Panc1 (cell line): ENCODE data around the gene CEL. TPM values are rescaled to one million over a fixed set of nuclear protein-coding genes. Genes with fewer than 3 reads are reported as not detected.

Source experiments
- ATAC-seq: fragments of 200-7000 bp; cut with Tn5 transposase; 2 replicates; pipeline ENCODE4 v1.9.1; 2020; ENCODE audit warnings: mild to moderate bottlenecking, moderate library complexity
- BruUV-seq: library from RNA; stranded (reverse); fragments of 400-500 nt; replicated peaks from 2 replicates; lab custom pipeline; 2021; lab: Mats Ljungman, UMichigan
- CTCF ChIA-PET: fragments of 300-600 bp; sonication (Branson Sonifier 250); formaldehyde crosslinking; loops from one replicate; lab custom pipeline; 2022; ENCODE audit warnings: antibody characterized with exemption; lab: Charles Lee
- POLR2A ChIA-PET: fragments of 300-600 bp; sonication (Branson Sonifier 250); formaldehyde crosslinking; loops from one replicate; lab custom pipeline; 2022; ENCODE audit warnings: antibody characterized with exemption; lab: Charles Lee
- DNase-seq: peaks from one replicate; pipeline ENCODE4 v3.0.0-alpha.2; 2010; ENCODE audit warnings: low read depth, low spot score
- H3K27ac ChIP-seq: 2 replicates; pipeline ENCODE4 v1.5.1; 2011; ENCODE audit warnings: mild to moderate bottlenecking, low read length, inconsistent platforms
- H3K27me3 ChIP-seq: fragments of 200-500 bp; sonication (Bioruptor generic); 2 replicates; pipeline ENCODE4 v1.6.0; 2014; ENCODE audit warnings: low read length, inconsistent platforms; ENCODE audit not compliant: control insufficient read depth, insufficient read depth
- H3K36me3 ChIP-seq: fragments of 200-500 bp; sonication (Bioruptor generic); 2 replicates; pipeline ENCODE4 v1.5.1; 2014; ENCODE audit warnings: inconsistent platforms, mild to moderate bottlenecking, low read length, moderate library complexity; ENCODE audit not compliant: control insufficient read depth, insufficient read depth
- H3K4me1 ChIP-seq: 2 replicates; pipeline ENCODE4 v1.5.1; 2011; ENCODE audit warnings: inconsistent platforms, mild to moderate bottlenecking, low read length, moderate library complexity; ENCODE audit not compliant: control insufficient read depth, insufficient read depth
- H3K4me3 ChIP-seq, 2 experiments: 2 replicates each; pipeline ENCODE4 v1.5.1; 2011 to 2012; ENCODE audit warnings: low read depth in 2 of 2, low read length in 2 of 2, mild to moderate bottlenecking in 2 of 2, inconsistent platforms in 1 of 2, moderate library complexity in 1 of 2
- H3K9me3 ChIP-seq: fragments of 200-500 bp; sonication (Bioruptor generic); 2 replicates; pipeline ENCODE4 v1.5.1; 2014; ENCODE audit warnings: low read depth, mild to moderate bottlenecking, inconsistent platforms, low read length, moderate library complexity; ENCODE audit not compliant: control insufficient read depth, insufficient read depth
- CTCF ChIP-seq: fragments of 450-650 bp; IDR thresholded peaks from 2 replicates; pipeline ENCODE4 v1.5.1; 2017; ENCODE audit warnings: mild to moderate bottlenecking
- POLR2AphosphoS5 ChIP-seq: IDR thresholded peaks from 2 replicates; pipeline ENCODE4 v1.6.1; 2012; ENCODE audit warnings: mild to moderate bottlenecking, low read depth, low read length, moderate library complexity
- REST ChIP-seq, 2 experiments: IDR thresholded peaks; 2 replicates each; pipeline ENCODE4 v1.6.1; 2011 to 2012; ENCODE audit warnings: low read depth in 2 of 2, control low read depth in 1 of 2, low read length in 1 of 2, mild to moderate bottlenecking in 1 of 2, moderate library complexity in 1 of 2; ENCODE audit not compliant: insufficient read depth in 1 of 2
- SIN3A ChIP-seq: IDR thresholded peaks from 2 replicates; pipeline ENCODE4 v1.6.1; 2012; ENCODE audit warnings: low read depth, mild to moderate bottlenecking, low read length, moderate library complexity, borderline replicate concordance; ENCODE audit not compliant: insufficient read depth
- TCF7L2 ChIP-seq: IDR thresholded peaks from 2 replicates; pipeline ENCODE4 v1.6.1; 2011; ENCODE audit warnings: mild to moderate bottlenecking, low read depth, low read length, inconsistent platforms
- in situ Hi-C: cut with HindIII; loops from 2 replicates; pipeline ENCODE4 v1.10.0; 2016; ENCODE audit warnings: low sequenced_read_pairs, low pct_unique_long_range_greater_than_20kb
- intact Hi-C: fragments of 100-400 bp; cut with micrococcal nuclease; formaldehyde crosslinking; loops from one replicate; pipeline ENCODE4 v1.10.0; 2022; ENCODE audit not compliant: unreplicated experiment
- total RNA-seq: library from RNA; stranded (reverse); gene quantifications from one replicate; pipeline ENCODE4 v1.2.1, GENCODE V29; 2021; ENCODE audit not compliant: unreplicated experiment

The CEL gene
- total RNA-seq, 1 experiment from 2014 or later, result 4.3 TPM

GRCh38 chr9:133094842-133095393 is 33.1 kb downstream of the CEL start:
- CTCF ChIA-PET, result no interaction called here
- POLR2A ChIA-PET, result no interaction called here
- Histone ChIP-seq H3K27me3 (no peaks in the 10 kb centered on the region), H3K4me3 (no peak overlapping the region), H3K27ac (no peak overlapping the region), H3K36me3 (no peaks in the 10 kb centered on the region), H3K4me1 (no peaks in the 10 kb centered on the region), H3K9me3 (no peaks in the 10 kb centered on the region; the same call in 1 of the 2 replicates)
- in situ Hi-C loops, result no loop called here
- intact Hi-C loops, result no loop called here
- no peak for DNase-seq
- no TSS peak for BruUV-seq
- no peak for ATAC-seq
- TF ChIP-seq POLR2AphosphoS5, result no peak
- TF ChIP-seq TCF7L2, result no peak
- TF ChIP-seq SIN3A, result no peak
- no peak for TF ChIP-seq CTCF
- TF ChIP-seq REST (IDR thresholded peaks at IDR 0.05; ENCODE audit: insufficient read depth in 1 of 2, low read depth in 2 of 2, low read length in 1 of 2), result no peak

DNA sequence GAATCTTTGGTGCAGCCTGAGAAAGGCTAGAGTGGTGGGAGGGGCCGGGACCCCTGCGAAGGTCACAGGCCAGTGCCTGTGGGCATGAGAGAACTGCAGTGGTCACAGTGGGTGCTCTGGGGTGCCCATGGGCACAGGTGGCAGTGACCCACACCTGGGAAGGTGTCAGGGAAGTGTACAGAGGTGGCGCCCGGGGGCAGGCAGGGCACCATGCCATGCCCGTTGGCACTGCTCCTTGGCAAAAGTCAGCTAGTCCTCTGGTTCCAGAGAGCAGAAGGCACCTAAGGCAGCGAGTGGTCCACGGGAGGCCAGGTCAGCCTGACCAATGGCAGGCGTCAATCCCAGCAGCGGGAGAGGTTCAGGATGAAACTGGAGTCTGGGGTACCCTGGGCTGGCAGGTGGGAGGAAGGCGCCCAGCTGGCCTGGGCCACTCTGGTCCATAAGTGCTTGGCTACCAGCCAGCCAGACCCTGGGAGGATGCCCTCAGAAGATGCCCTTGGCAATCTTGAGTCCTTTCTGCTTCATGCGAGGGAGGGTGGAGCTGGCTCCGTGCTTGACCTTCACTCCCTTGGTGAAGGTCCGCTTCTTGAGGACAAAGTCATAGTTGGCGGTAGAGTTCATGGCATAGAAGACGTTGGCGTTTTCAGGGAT is 36.4 kb downstream of the CEL start:
- TF ChIP-seq POLR2AphosphoS5 (no peak), REST (IDR thresholded peaks at IDR 0.05; ENCODE audit: insufficient read depth in 1 of 2, low read depth in 2 of 2, low read length in 1 of 2) (no peak), CTCF (no peak), TCF7L2 (no peak), SIN3A (no peak)
- intact Hi-C loops, result no loop called here
- DNase-seq (no peak), ATAC-seq (no peak)
- H3K9me3 ChIP-seq, result no peaks in the 10 kb centered on the region; the same call in 1 of the 2 replicates
- no peaks in the 10 kb centered on the region for H3K4me1 ChIP-seq
- BruUV-seq, result no TSS peak
- H3K27me3 ChIP-seq, result no peaks in the 10 kb centered on the region
- no peak overlapping the region for H3K4me3 ChIP-seq
- POLR2A ChIA-PET, result no interaction called here
- in situ Hi-C loops, result no loop called here
- no peaks in the 10 kb centered on the region for H3K36me3 ChIP-seq
- no peak overlapping the region for H3K27ac ChIP-seq
- CTCF ChIA-PET, result interaction anchor here (0.7 kb wide), 1 partner anchor 68 kb away, joined by 4 read pairs; no protein-coding TSS in a partner anchor
